GM18517 (cell line): ENCODE data around the gene CDCA5.

ENCODE experiments used
- ATAC-seq: cut with Tn5 transposase; IDR thresholded peaks from one replicate; pipeline ENCODE4 v1.9.1; 2021; ENCODE audit warnings: mild to moderate bottlenecking, moderate library complexity; ENCODE audit not compliant: unreplicated experiment

CDCA5 gene

GRCh38 chr11:65083834-65084597, at the start of gene CDCA5, which contains the start of gene ZFPL1:
CDCA5 (minus strand) TSS chr11:65084040; CDS start chr11:65083978, 62 bp downstream.
ZFPL1 (plus strand) TSS chr11:65084222; CDS start chr11:65084699, 477 bp downstream.
- ATAC-seq: peak; percentile 72

GRCh38 chr11:65132988-65133700, 49.3 kb upstream of the CDCA5 start:
- no peak for ATAC-seq

- no peak for ATAC-seq
Observed at GRCh38 chr11:65132238-65132987, 48.6 kb upstream of the CDCA5 start.

- ATAC-seq: no peak
Observed at GRCh38 chr11:65131895-65132237, 48.0 kb upstream of the CDCA5 start.

GRCh38 chr11:65131417-65131776, 47.6 kb upstream of the CDCA5 start:
- no peak for ATAC-seq

GRCh38 chr11:65130631-65131416, 47.0 kb upstream of the CDCA5 start:
- no peak for ATAC-seq

GRCh38 chr11:65129649-65130441, 46.0 kb upstream of the CDCA5 start:
- ATAC-seq: no peak

GRCh38 chr11:65128182-65129145, 44.6 kb upstream of the CDCA5 start:
- ATAC-seq: no peak

GRCh38 chr11:65127473-65128181, 43.8 kb upstream of the CDCA5 start:
- no peak for ATAC-seq

GRCh38 chr11:65126624-65127274, 42.9 kb upstream of the CDCA5 start:
- no peak for ATAC-seq

GRCh38 chr11:65125197-65126056, 41.6 kb upstream of the CDCA5 start:
- ATAC-seq: no peak

GRCh38 chr11:65124480-65125196, 40.8 kb upstream of the CDCA5 start:
- no peak for ATAC-seq

- peak; percentile 63 for ATAC-seq
Observed at GRCh38 chr11:65121865-65122696, 38.2 kb upstream of the CDCA5 start, which contains the start of the genes FAU and MRPL49. FAU (minus strand) TSS chr11:65122134; CDS start chr11:65121813, 321 bp downstream. MRPL49 (plus strand) TSS chr11:65122321; CDS start chr11:65122347, 26 bp downstream.

GRCh38 chr11:65121447-65121864, 37.6 kb upstream of the CDCA5 start:
- no peak for ATAC-seq

GRCh38 chr11:65120831-65121230, 37.0 kb upstream of the CDCA5 start:
- no peak for ATAC-seq
